Cardiac fibroblast (primary cell): ENCODE data around the gene SLC2A13.

Experiments
- DNase-seq, 2 donors: peaks; one replicate each; pipeline versions ENCODE4 v3.0.0 to v3.0.0-alpha.2; 2010; ENCODE audit warnings: low read depth in 2 of 2
- H3K4me3 ChIP-seq, 2 donors: replicated peaks in 1 of 2; 1 replicate in 1 of 2; 2 replicates in 1 of 2; pipeline ENCODE4 v1.5.1; 2011; ENCODE audit warnings: low read depth in 2 of 2, low read length in 2 of 2, mild to moderate bottlenecking in 2 of 2, moderate library complexity in 1 of 2
- CTCF ChIP-seq: IDR thresholded peaks from one replicate; pipeline ENCODE4 v1.5.1; 2011; ENCODE audit warnings: low read depth, mild to moderate bottlenecking, low read length, inconsistent platforms

Gene SLC2A13

GRCh38 chr12:39966721-39967120, 139.2 kb downstream of the SLC2A13 start:
- H3K4me3 ChIP-seq: no peak overlapping the region
- DNase-seq: no peak
- TF ChIP-seq CTCF: no peak

DNA sequence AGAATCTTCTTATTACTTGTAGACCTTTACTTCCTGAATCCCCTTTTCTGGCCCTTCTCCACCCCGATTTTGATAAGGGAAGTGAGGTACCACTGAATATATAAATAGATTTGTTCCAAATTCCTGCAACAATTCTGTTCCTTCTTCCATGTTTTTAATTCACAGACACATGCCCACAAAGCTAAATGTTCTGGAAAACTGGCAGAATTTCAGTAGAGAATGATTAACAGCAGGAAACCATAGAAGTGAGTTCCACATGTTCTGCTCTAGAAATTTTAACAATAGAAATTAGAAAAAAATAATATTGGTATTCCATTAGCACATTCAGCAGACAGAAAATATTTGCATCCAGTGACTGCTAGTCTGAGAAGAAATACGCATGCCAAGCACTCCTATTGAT, 139.6 kb downstream of the SLC2A13 start:
- no peak for DNase-seq
- H3K4me3 ChIP-seq: no peak overlapping the region
- TF ChIP-seq CTCF: no peak

- TF ChIP-seq CTCF: no peak
- H3K4me3 ChIP-seq: no peak overlapping the region
- no peak for DNase-seq
Measured at GRCh38 chr12:39959467-39959866, 146.4 kb downstream of the SLC2A13 start.

GRCh38 chr12:39959031-39959430, 146.8 kb downstream of the SLC2A13 start:
- no peak for DNase-seq
- no peak for TF ChIP-seq CTCF
- no peak overlapping the region for H3K4me3 ChIP-seq

- no peak overlapping the region for H3K4me3 ChIP-seq
- DNase-seq: peak in 1 of 2 donors; percentile 2
- TF ChIP-seq CTCF: peak; percentile 10
Measured at GRCh38 chr12:39958377-39958776, 147.5 kb downstream of the SLC2A13 start.

GRCh38 chr12:39956725-39957124, 149.2 kb downstream of the SLC2A13 start:
- no peak for DNase-seq
- no peak overlapping the region for H3K4me3 ChIP-seq
- no peak for TF ChIP-seq CTCF
